ENCODE data around the gene PLEKHM3.

The PLEKHM3 gene

DNA sequence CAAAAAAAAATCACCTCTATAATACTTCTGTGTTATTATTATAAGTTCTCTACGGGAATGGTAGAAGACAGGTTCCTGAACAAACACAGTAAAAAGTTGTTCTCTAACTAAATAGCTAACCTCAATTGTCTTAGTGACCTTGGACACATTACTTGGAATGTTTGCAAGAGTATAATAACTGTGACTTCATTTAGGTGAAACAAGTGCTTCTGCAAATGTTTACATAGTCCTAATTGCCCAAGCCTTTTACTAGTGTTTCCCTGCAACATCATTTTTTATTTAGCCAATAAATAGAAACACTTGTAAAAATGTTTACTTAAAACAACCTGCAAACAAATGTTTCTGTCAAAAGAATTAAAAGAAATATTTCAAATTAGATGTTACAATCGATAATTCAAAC, 9.9 kb downstream of the PLEKHM3 start:
- Histone ChIP-seq H3K9ac (ENCODE audit: low read length) (no peak overlapping the region), H3K4me2 (ENCODE audit: low read depth, low read length, poor library complexity, severe bottlenecking) (no peak overlapping the region), H3K4me3 (ENCODE audit: insufficient read depth, low read length, poor library complexity, severe bottlenecking) (no peak overlapping the region), H3F3A (ENCODE audit: insufficient read depth) (no peaks in the 10 kb centered on the region), H3K9me2 (replicated peaks; ENCODE audit: insufficient read depth, low read length) (no peaks in the 10 kb centered on the region), H2AFZ (ENCODE audit: low read depth, low read length, severe bottlenecking) (no peak overlapping the region), H3K9me3 (ENCODE audit: insufficient read depth, low read length) (no peaks in the 10 kb centered on the region), H3K27ac (ENCODE audit: low read depth, low read length) (no peak overlapping the region), H4K20me1 (ENCODE audit: low read depth, low read length) (no peaks in the 10 kb centered on the region), H3K79me2 (ENCODE audit: insufficient read depth, low read length) (no peaks in the 10 kb centered on the region), H3K27me3 (ENCODE audit: low read length) (no peaks in the 10 kb centered on the region), H3K36me3 (ENCODE audit: low read length) (no peaks in the 10 kb centered on the region)
- TF ChIP-seq EZH2phosphoT487 (conservative IDR thresholded peaks at IDR 0.05; ENCODE audit: low read length) (no peak), CTCF (IDR thresholded peaks at IDR 0.05; ENCODE audit: insufficient read depth, low read length, poor library complexity, severe bottlenecking) (no peak)

GRCh38 chr2:208013285-208014178, 11.8 kb downstream of the PLEKHM3 start:
- TF ChIP-seq CTCF (IDR thresholded peaks at IDR 0.05; ENCODE audit: insufficient read depth, low read length, poor library complexity, severe bottlenecking) (no peak), EZH2phosphoT487 (conservative IDR thresholded peaks at IDR 0.05; ENCODE audit: low read length) (no peak)
- H3K4me3 ChIP-seq (ENCODE audit: insufficient read depth, low read length, poor library complexity, severe bottlenecking), result no peak overlapping the region
- H3K9me2 ChIP-seq (replicated peaks; ENCODE audit: insufficient read depth, low read length), result no peaks in the 10 kb centered on the region
- H3K9ac ChIP-seq (ENCODE audit: low read length), result no peak overlapping the region
- H3K4me2 ChIP-seq (ENCODE audit: low read depth, low read length, poor library complexity, severe bottlenecking), result no peak overlapping the region
- H3K27me3 ChIP-seq (ENCODE audit: low read length), result no peaks in the 10 kb centered on the region
- no peaks in the 10 kb centered on the region for H3F3A ChIP-seq (ENCODE audit: insufficient read depth)
- H3K36me3 ChIP-seq (ENCODE audit: low read length), result no peaks in the 10 kb centered on the region
- H3K27ac ChIP-seq (ENCODE audit: low read depth, low read length), result no peak overlapping the region
- H4K20me1 ChIP-seq (ENCODE audit: low read depth, low read length), result no peaks in the 10 kb centered on the region
- no peaks in the 10 kb centered on the region for H3K79me2 ChIP-seq (ENCODE audit: insufficient read depth, low read length)
- no peaks in the 10 kb centered on the region for H3K9me3 ChIP-seq (ENCODE audit: insufficient read depth, low read length)
- H2AFZ ChIP-seq (ENCODE audit: low read depth, low read length, severe bottlenecking), result no peak overlapping the region

- no peak for TF ChIP-seq EZH2phosphoT487 (conservative IDR thresholded peaks at IDR 0.05; ENCODE audit: low read length)
- no peak for TF ChIP-seq CTCF (IDR thresholded peaks at IDR 0.05; ENCODE audit: insufficient read depth, low read length, poor library complexity, severe bottlenecking)
- H3K79me2 ChIP-seq (ENCODE audit: insufficient read depth, low read length), result no peaks in the 10 kb centered on the region
- H3K4me2 ChIP-seq (ENCODE audit: low read depth, low read length, poor library complexity, severe bottlenecking), result no peak overlapping the region
These were observed 12.9 kb downstream of the PLEKHM3 start for GRCh38 chr2:208012449-208012848.

More at GRCh38 chr2:208012449-208012848, 12.9 kb downstream of the PLEKHM3 start:
- no peak overlapping the region for H3K27ac ChIP-seq (ENCODE audit: low read depth, low read length)
- H3K9me3 ChIP-seq (ENCODE audit: insufficient read depth, low read length), result no peaks in the 10 kb centered on the region
- no peaks in the 10 kb centered on the region for H4K20me1 ChIP-seq (ENCODE audit: low read depth, low read length)
- no peaks in the 10 kb centered on the region for H3F3A ChIP-seq (ENCODE audit: insufficient read depth)
- H3K9ac ChIP-seq (ENCODE audit: low read length), result no peak overlapping the region
- H3K9me2 ChIP-seq (replicated peaks; ENCODE audit: insufficient read depth, low read length), result no peaks in the 10 kb centered on the region
- H3K36me3 ChIP-seq (ENCODE audit: low read length), result no peaks in the 10 kb centered on the region
- H3K4me3 ChIP-seq (ENCODE audit: insufficient read depth, low read length, poor library complexity, severe bottlenecking), result no peak overlapping the region
- H3K27me3 ChIP-seq (ENCODE audit: low read length), result no peaks in the 10 kb centered on the region
- H2AFZ ChIP-seq (ENCODE audit: low read depth, low read length, severe bottlenecking), result no peak overlapping the region
